Parathyroid adenoma (tissue), 2 donors: ENCODE measurements around the gene KIF26B.
"Not testable (repeated sequence)": the region's sequence is repeated elsewhere in the genome, so short reads cannot be mapped to it uniquely, and the experiment has no call there.

ENCODE experiments used
- H2AFZ ChIP-seq: fragments of 300-600 bp; sonication (generic); one replicate; pipeline ENCODE4 v1.7.0; 2017; ENCODE audit warnings: antibody characterized with exemption, mild to moderate bottlenecking
- H3K27ac ChIP-seq: fragments of 300-600 bp; sonication (generic); one replicate; pipeline ENCODE4 v1.7.0; 2017
- H3K27me3 ChIP-seq: fragments of 300-600 bp; sonication (generic); one replicate; pipeline ENCODE4 v1.7.0; 2017; ENCODE audit warnings: low read length; ENCODE audit not compliant: control insufficient read depth, insufficient read depth
- H3K36me3 ChIP-seq: fragments of 300-600 bp; sonication (generic); one replicate; pipeline ENCODE4 v1.7.0; 2017; ENCODE audit warnings: low read length; ENCODE audit not compliant: control insufficient read depth, insufficient read depth
- H3K4me1 ChIP-seq: fragments of 300-600 bp; sonication (generic); one replicate; pipeline ENCODE4 v1.7.0; 2017; ENCODE audit warnings: control low read depth
- H3K4me2 ChIP-seq: fragments of 300-600 bp; sonication (generic); one replicate; pipeline ENCODE4 v1.7.0; 2017; ENCODE audit warnings: low read length
- H3K4me3 ChIP-seq: fragments of 300-600 bp; sonication (generic); one replicate; pipeline ENCODE4 v1.7.0; 2017; ENCODE audit warnings: low read depth, low read length
- H3K79me2 ChIP-seq: fragments of 300-600 bp; sonication (generic); one replicate; pipeline ENCODE4 v1.7.0; 2017; ENCODE audit warnings: control low read depth
- H3K9ac ChIP-seq: fragments of 300-600 bp; sonication (generic); one replicate; pipeline ENCODE4 v1.7.0; 2017; ENCODE audit warnings: mild to moderate bottlenecking
- H3K9me3 ChIP-seq: fragments of 300-600 bp; sonication (generic); one replicate; pipeline ENCODE4 v1.7.0; 2017; ENCODE audit warnings: low read length; ENCODE audit not compliant: control insufficient read depth
- TF ChIP-seq, protein P1 (sequence below): fragments of 300-600 bp; sonication (generic); IDR thresholded peaks from one replicate; pipeline ENCODE4 v1.7.0; 2017; ENCODE audit warnings: antibody characterized with exemption, mild to moderate bottlenecking
- donor health status: primary hyperparathyroidism.

KIF26B gene

DNA sequence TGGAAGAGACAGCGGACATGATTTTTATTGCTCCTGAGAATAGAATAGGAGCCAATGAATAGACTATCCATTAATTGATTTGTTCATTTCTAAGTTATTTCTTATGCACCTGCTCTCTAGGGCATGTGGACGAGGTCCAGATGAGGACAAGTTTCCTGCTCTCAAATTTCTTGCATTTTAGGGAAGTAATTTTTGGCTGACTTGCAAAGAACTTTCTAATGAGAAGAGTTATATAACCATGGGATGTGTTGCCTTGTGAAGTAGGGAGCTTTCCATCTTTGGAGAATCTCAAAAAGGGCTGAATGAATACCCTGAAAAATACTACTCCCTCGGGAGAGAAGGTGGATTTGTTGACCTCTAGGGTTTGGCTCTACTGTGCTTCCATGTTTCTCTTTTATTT, 243.0 kb downstream of the KIF26B start:
- H3K4me1 ChIP-seq, result no peaks in the 10 kb centered on the region
- H3K27me3 ChIP-seq, result no peaks in the 10 kb centered on the region
- H3K27ac ChIP-seq, result no peak overlapping the region
- no peaks in the 10 kb centered on the region for H3K9me3 ChIP-seq
- no peak overlapping the region for H2AFZ ChIP-seq
- H3K79me2 ChIP-seq, result no peaks in the 10 kb centered on the region
- H3K36me3 ChIP-seq, result no peaks in the 10 kb centered on the region
- no peak overlapping the region for H3K4me2 ChIP-seq
- TF ChIP-seq, protein P1, sequence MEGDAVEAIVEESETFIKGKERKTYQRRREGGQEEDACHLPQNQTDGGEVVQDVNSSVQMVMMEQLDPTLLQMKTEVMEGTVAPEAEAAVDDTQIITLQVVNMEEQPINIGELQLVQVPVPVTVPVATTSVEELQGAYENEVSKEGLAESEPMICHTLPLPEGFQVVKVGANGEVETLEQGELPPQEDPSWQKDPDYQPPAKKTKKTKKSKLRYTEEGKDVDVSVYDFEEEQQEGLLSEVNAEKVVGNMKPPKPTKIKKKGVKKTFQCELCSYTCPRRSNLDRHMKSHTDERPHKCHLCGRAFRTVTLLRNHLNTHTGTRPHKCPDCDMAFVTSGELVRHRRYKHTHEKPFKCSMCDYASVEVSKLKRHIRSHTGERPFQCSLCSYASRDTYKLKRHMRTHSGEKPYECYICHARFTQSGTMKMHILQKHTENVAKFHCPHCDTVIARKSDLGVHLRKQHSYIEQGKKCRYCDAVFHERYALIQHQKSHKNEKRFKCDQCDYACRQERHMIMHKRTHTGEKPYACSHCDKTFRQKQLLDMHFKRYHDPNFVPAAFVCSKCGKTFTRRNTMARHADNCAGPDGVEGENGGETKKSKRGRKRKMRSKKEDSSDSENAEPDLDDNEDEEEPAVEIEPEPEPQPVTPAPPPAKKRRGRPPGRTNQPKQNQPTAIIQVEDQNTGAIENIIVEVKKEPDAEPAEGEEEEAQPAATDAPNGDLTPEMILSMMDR, result no peak
- H3K9ac ChIP-seq, result no peak overlapping the region
- H3K4me3 ChIP-seq, result no peak overlapping the region

DNA sequence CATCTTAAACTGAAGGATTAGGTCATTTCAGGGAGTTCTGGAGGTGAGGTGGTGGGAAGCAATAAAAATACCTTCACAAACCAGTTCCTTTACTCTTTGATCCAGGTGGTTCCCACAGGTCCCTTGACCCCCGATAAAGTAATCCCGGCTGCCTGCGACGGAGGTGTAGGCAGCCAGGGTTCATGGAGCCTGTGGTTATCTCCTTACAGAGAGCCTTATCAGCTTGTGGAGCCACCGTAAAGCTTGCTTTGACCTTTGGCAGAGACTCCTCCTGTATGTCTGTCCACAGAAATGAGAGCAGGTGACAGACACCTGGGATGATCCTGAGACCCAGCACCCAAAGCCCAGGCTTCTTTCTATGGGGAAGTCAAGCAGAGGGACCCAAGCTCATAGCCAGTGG, 243.4 kb downstream of the KIF26B start:
- H3K4me2 ChIP-seq, result no peak overlapping the region
- no peaks in the 10 kb centered on the region for H3K27me3 ChIP-seq
- H3K4me1 ChIP-seq, result no peaks in the 10 kb centered on the region
- H3K9me3 ChIP-seq, result no peaks in the 10 kb centered on the region
- no peaks in the 10 kb centered on the region for H3K79me2 ChIP-seq
- H3K4me3 ChIP-seq, result no peak overlapping the region
- no peaks in the 10 kb centered on the region for H3K36me3 ChIP-seq
- no peak overlapping the region for H2AFZ ChIP-seq
- TF ChIP-seq, protein P1, result no peak
- no peak overlapping the region for H3K27ac ChIP-seq
- no peak overlapping the region for H3K9ac ChIP-seq

DNA sequence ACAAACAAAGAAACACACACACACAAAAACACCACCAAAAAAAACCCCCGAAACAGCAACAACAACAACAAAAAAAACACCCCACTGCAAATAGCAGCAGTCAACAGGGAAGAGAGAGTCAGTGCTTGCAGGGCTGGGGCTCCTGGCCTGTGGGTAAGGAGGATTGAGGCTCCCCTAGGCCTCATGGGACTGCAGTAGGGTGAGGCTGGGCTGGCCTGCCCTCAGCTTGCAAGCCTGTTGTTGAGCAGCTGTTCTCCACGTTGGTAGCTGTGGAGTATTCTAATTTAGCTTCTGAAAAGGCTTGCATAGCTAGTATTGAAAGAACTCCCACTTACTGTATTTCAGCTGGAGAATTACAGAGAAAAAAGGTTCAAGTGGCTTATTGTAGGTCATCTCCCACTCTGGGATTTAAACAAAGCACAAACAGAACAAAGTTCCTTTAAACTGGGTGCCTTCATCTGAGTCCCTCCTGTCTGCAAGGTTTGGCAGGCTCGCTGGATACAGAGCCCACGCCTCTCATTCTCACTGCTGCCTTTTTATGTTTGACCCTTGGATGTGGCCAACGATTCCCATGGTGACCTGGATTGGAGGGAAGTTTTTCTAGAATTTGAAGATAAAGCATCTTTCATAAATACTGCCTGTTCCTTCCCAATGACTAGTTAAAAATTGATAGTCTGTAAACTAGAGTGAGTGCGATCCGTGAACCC, 247.2 kb downstream of the KIF26B start:
- H3K79me2 ChIP-seq, result no peaks in the 10 kb centered on the region
- TF ChIP-seq, protein P1, result no peak

DNA sequence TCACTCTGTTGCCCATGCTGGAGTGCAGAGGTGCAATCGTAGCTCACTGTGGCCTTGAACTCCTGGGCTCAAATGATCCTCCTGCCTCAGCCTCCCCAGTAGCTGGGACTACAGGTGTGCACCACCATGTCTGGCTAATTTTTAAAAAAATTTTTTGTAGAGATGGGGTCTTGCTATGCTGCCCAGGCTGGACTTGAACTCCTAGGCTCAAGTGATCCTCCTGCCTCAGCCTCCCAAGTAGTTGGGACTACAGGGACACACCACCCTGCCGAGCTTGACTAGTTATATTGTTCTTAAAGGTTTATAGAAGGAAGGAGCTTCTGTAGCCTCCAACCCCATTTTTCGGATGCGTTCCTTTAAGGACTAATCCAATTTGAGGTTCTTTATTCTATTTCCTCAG, 248.2 kb downstream of the KIF26B start:
- not testable (repeated sequence) for H3K4me2 ChIP-seq, H3K79me2 ChIP-seq, H3K27ac ChIP-seq, H3K4me1 ChIP-seq, H3K9ac ChIP-seq, H3K4me3 ChIP-seq, H3K27me3 ChIP-seq, H2AFZ ChIP-seq, H3K9me3 ChIP-seq, H3K36me3 ChIP-seq

More for the DNA sequence above, 247.2 kb downstream of the KIF26B start:
- H3K36me3 ChIP-seq, result no peaks in the 10 kb centered on the region
- H3K4me1 ChIP-seq, result no peaks in the 10 kb centered on the region
- no peak overlapping the region for H3K27ac ChIP-seq
- no peak overlapping the region for H3K4me3 ChIP-seq
- no peaks in the 10 kb centered on the region for H3K9me3 ChIP-seq
- H3K4me2 ChIP-seq, result no peak overlapping the region
- no peak overlapping the region for H3K9ac ChIP-seq
- no peaks in the 10 kb centered on the region for H3K27me3 ChIP-seq
- H2AFZ ChIP-seq, result no peak overlapping the region

DNA sequence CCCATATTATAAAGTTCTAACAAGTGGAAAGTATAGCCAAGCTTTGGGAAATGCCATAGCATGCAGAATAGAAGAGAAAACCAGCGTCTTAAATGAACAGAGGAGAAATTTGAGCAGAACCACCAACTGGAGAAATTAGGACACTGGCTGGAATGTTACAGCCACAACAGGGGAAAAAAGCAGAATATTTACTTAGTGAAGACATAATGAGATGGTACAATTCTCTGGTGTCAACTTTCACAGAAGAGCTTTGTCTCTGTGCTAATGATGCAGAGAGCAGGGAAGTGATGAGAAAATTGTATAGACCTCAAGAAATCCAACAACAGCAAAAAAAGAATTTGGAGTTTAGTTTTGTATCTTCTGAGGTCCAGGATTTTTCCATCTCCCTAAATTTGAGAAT, 249.7 kb downstream of the KIF26B start:
- Histone ChIP-seq H3K4me1 (no peaks in the 10 kb centered on the region), H3K79me2 (no peaks in the 10 kb centered on the region), H2AFZ (no peak overlapping the region), H3K9ac (no peak overlapping the region), H3K36me3 (no peaks in the 10 kb centered on the region), H3K4me3 (no peak overlapping the region), H3K27ac (no peak overlapping the region), H3K27me3 (no peaks in the 10 kb centered on the region), H3K4me2 (no peak overlapping the region), H3K9me3 (no peaks in the 10 kb centered on the region)
- TF ChIP-seq, protein P1, result no peak
